Pons (tissue), 1 donor: Measurements from ENCODE around the gene OR52E6.

Source experiments
- DNase-seq: peaks from one replicate; pipeline ENCODE4 v3.0.0-alpha.2; 2016; ENCODE audit warnings: low spot score

The OR52E6 gene

DNA sequence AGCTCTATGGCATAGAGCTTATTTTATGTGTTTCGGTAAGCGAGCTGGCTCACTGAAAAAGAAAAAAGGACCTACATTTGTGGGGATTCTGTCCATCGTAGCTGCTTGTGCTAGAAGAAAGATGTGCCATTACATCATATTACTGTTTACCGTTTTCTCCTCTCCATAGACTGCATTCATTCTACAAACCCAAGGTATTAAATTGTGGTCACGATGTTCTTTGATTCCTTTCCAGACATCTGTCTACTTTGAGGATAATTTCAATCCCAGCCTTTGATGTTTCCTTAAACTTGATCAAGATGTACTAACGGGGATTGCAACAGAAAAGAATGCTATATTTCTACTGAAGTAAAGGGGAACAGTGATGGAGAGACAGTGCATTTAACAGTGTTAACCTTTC is 45.2 kb downstream of the OR52E6 start:
- no peak for DNase-seq

DNA sequence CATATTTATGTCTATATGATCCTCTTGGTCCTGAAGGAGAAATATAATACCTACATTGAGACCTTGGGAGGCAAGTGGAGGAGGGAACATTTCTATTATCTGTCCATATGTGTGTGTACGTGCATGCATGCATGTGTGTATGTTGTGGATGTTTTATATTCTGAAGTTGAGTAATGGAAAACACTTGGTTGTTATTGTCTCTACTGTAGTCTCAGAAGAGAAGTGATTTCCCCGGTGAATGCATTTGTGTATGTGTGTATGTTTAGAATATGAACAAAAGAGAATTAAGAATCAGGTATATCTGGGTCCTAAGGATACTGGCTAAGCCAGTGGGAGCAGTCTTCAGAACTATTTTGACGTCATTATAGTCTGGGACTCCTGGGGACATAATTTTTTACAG is 50.5 kb downstream of the OR52E6 start, which contains the start of gene OR52N1:
OR52N1 (minus strand) TSS at position 101 of the 400 bp plus-strand sequence. CDS start 2,449 bp downstream, outside the sequence.
- DNase-seq = no peak
